ENCODE results near the gene LONRF2. TPM values are rescaled to one million over a fixed set of nuclear protein-coding genes. Genes with fewer than 3 reads are reported as not detected.
A peak's percentile ranks its signal among the peaks of the same experiment; 100 is the strongest.

The LONRF2 gene
- total RNA-seq, 1 donor from 2014 or later, result 5.1 TPM

- DNase-seq, result no peak
Observed at GRCh38 chr2:100235098-100235497, 87.2 kb downstream of the LONRF2 start.

GRCh38 chr2:100234141-100234540, 88.2 kb downstream of the LONRF2 start:
- no peak for DNase-seq

DNA sequence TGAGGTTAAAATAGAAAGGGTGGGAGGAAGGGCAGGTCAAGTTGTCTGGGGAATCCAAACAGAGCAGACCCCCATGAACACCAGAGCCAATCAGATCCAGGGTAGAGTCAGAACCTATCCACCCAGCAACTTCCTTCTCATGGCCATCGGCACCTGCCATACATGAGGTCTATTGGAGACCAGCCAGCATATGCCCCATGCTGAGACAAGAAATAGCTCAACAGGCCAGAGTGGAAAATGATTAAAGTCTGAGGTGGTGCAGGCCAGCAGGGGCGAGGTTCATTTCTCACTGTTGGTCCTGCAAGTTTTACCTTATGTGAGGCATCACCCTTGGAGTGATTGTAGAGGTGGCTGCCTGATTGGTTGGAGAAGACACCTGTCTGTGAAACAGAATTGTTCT, 89.2 kb downstream of the LONRF2 start:
- no peak for DNase-seq

- peak; percentile 43 for DNase-seq
Observed at GRCh38 chr2:100230754-100231153, 91.5 kb downstream of the LONRF2 start.

DNA sequence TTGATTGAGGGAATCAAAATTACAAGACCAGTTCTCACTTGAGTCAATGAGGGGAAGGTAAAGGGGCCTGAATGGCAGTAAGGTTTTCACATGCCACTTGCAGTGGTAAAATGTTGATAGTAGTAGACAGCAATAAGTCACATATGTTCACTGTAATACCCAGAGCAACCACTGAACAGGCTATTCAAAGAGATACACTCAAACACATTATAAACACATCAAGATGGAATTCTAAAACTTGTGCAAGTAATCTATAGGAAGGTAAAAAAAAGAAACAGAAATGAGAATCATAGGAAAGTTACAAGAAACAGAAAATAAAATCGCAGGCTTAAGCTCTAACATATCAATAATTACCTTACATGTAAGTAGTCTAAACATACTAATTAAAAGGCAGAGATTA, 93.3 kb downstream of the LONRF2 start:
- DNase-seq, result no peak

DNA sequence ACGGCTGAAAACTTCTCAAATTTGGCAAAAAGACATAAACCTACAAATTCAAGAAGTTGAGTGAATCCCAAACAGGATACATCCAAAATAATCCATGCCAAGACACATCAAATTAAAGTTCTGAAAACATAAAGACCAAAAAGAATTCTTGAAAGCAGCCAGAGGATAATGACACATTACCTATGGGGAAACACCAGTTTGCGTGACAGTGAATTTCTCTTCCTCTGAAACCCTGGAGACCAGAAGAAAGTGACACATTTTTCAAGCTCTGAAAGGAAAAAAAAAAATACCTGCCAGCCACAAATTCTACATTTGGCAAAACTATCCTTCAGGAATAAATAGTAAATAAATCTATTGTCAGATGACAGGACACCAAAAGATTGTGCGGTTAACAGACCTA, 93.9 kb downstream of the LONRF2 start:
- DNase-seq, result no peak

- DNase-seq, result peak; percentile 66
Observed at GRCh38 chr2:100224988-100225710, 97.2 kb downstream of the LONRF2 start.

DNA sequence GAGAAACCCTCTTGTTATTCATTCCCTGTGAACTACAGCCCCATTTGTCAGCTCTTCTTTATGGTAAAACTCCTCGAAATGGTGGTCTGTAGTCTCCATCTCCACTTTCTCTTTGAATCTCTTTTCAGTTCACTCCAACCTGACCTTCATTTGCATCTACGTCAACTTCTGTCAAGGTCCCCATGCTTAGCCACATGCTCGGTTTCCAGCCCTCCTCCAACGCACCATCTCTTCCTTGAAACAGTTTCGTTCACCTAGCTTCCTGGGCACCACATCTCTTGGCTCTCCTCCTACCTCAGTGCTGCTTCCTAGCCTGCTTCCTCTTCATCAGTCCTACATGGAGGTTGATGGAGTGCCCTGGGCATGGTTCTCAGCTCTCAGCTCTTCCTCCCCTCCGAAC, 98.8 kb downstream of the LONRF2 start:
- DNase-seq, result no peak

Small RNAs within 50 kb of the gene (small RNA-seq; reads per million reads assigned to genes)
- not detected for gene AC012493.2 (ENCODE audit: low replicate concordance)

Other genes with a start within 250 kb of the LONRF2 start
- 18.0 TPM for gene AFF3, start 179.9 kb downstream of the LONRF2 start, total RNA-seq
- 21.4 TPM for gene CHST10, start 95.2 kb upstream of the LONRF2 start, total RNA-seq
- not detected for gene NMS, start 148.0 kb upstream of the LONRF2 start, total RNA-seq
- gene PDCL3, start 240.5 kb upstream of the LONRF2 start, total RNA-seq, result 20.9 TPM